ENCODE results near the gene SS18L1. TPM values are rescaled to one million over a fixed set of nuclear protein-coding genes. Genes with fewer than 3 reads are reported as not detected.
A peak's percentile ranks its signal among the peaks of the same experiment; 100 is the strongest.
"Not testable (repeated sequence)": the region's sequence is repeated elsewhere in the genome, so short reads cannot be mapped to it uniquely, and the experiment has no call there.

The SS18L1 gene
- total RNA-seq, 3 donors from 2014 or later (not counting 1 experiment from before 2014, with no cell fraction given), result 19.1 to 26.0 (median 23.7) TPM

GRCh38 chr20:62146019-62146755 is 2.6 kb downstream of the SS18L1 start:
- H3K27ac Mint-ChIP-seq, result no peak overlapping the region
- Histone ChIP-seq H3K36me3 (ENCODE audit: control insufficient read depth, insufficient read depth, low read length) (no peaks in the 10 kb centered on the region), H3K4me1 (ENCODE audit: control insufficient read depth, insufficient read depth, low read length) (peaks cover 23% of the 10 kb centered on the region), H3K27me3 (ENCODE audit: control insufficient read depth, insufficient read depth, low read length) (no peaks in the 10 kb centered on the region), H3K27ac (ENCODE audit: low read length) (no peak overlapping the region), H3K9me3 (ENCODE audit: control insufficient read depth, insufficient read depth, low read length) (no peaks in the 10 kb centered on the region), H3K4me3 (ENCODE audit: low read length) (no peak overlapping the region)
- TF ChIP-seq CTCF (IDR thresholded peaks at IDR 0.05), result no peak
- no peaks in the 10 kb centered on the region for H3K36me3 Mint-ChIP-seq
- WGBS (ENCODE audit: insufficient coverage), result 97% methylated on average over 22 of the region's 22 CpGs
- peaks cover 40 to 50% of the 10 kb centered on the region in 2 donors for H3K4me1 Mint-ChIP-seq
- H3K9me3 Mint-ChIP-seq, result no peaks in the 10 kb centered on the region
- ATAC-seq, result no peak
- DNase-seq, result no peak
- intact Hi-C loops (cut with micrococcal nuclease), result no loop called here
- no peaks in the 10 kb centered on the region for H3K27me3 Mint-ChIP-seq (ENCODE audit: low read depth in 2 of 2)
- peak overlapping the region; percentile 6 for H3K4me3 Mint-ChIP-seq

DNA sequence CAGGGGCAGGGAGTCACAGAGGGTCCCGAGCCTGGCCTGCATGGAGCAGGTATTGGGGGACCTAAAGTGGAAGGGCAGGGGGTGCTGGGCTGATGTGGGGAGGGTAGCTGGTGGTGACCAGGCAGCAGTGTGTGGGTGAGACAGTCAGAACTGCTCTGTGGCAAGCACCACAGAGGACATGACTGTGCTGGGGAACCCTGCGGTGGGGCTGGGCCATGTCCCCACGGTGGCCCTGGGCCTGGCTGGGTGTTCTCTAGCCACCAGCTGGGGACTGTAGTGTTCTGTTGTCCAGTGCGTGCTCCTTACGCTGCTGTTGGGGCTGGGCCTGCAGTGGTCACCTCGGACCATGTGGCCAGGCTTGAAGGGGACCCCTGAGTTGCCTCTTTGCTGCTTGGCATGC is 3.6 kb downstream of the SS18L1 start:
- H3K27me3 ChIP-seq (ENCODE audit: control insufficient read depth, insufficient read depth, low read length), result no peaks in the 10 kb centered on the region
- no peaks in the 10 kb centered on the region for H3K9me3 ChIP-seq (ENCODE audit: control insufficient read depth, insufficient read depth, low read length)
- intact Hi-C loops (cut with micrococcal nuclease), result no loop called here
- Mint-ChIP-seq H3K27me3 (ENCODE audit: low read depth in 2 of 2) (no peaks in the 10 kb centered on the region), H3K4me1 (peaks cover 30 to 43% of the 10 kb centered on the region in 2 donors), H3K27ac (no peak overlapping the region), H3K36me3 (no peaks in the 10 kb centered on the region), H3K4me3 (no peak overlapping the region), H3K9me3 (no peaks in the 10 kb centered on the region)
- no peaks in the 10 kb centered on the region for H3K36me3 ChIP-seq (ENCODE audit: control insufficient read depth, insufficient read depth, low read length)
- H3K4me1 ChIP-seq (ENCODE audit: control insufficient read depth, insufficient read depth, low read length), result peaks cover 14% of the 10 kb centered on the region
- no peak overlapping the region for H3K4me3 ChIP-seq (ENCODE audit: low read length)
- TF ChIP-seq CTCF (IDR thresholded peaks at IDR 0.05), result no peak
- ATAC-seq (no peak), DNase-seq (no peak)
- WGBS (ENCODE audit: insufficient coverage), result over 99% methylated on average over 6 of the region's 6 CpGs
- no peak overlapping the region for H3K27ac ChIP-seq (ENCODE audit: low read length)

DNA sequence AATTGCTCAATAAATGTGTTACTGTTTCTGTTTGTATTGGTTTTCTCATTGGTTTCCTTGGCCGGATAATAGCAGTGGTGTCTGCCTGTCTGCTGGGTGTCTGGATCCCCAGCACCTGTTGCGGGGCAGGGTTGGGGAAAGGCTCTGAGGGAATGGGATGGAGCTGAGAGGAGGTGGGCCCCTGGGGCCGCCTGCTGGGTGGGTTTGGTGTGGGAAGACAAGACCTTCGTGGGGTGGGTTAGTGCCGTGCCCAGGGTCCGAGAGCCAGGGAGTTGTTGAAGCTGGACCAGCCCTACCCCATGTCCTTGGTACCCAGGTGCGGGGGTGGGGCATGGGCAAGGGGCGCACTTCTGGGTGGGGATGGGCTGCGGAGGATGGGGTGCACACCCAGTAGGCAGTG is 4.0 kb downstream of the SS18L1 start:
- Histone ChIP-seq H3K27me3 (ENCODE audit: control insufficient read depth, insufficient read depth, low read length) (no peaks in the 10 kb centered on the region), H3K27ac (ENCODE audit: low read length) (no peak overlapping the region), H3K4me1 (ENCODE audit: control insufficient read depth, insufficient read depth, low read length) (peaks cover 11% of the 10 kb centered on the region), H3K36me3 (ENCODE audit: control insufficient read depth, insufficient read depth, low read length) (no peaks in the 10 kb centered on the region), H3K4me3 (ENCODE audit: low read length) (no peak overlapping the region), H3K9me3 (ENCODE audit: control insufficient read depth, insufficient read depth, low read length) (no peaks in the 10 kb centered on the region)
- peaks cover 28 to 44% of the 10 kb centered on the region in 2 donors for H3K4me1 Mint-ChIP-seq
- WGBS (ENCODE audit: insufficient coverage), result 98% methylated on average over 9 of the region's 9 CpGs
- H3K27me3 Mint-ChIP-seq (ENCODE audit: low read depth in 2 of 2), result no peaks in the 10 kb centered on the region
- no peak for ATAC-seq
- no peak for DNase-seq
- no peak overlapping the region for H3K4me3 Mint-ChIP-seq
- no peaks in the 10 kb centered on the region for H3K36me3 Mint-ChIP-seq
- no peaks in the 10 kb centered on the region for H3K9me3 Mint-ChIP-seq
- TF ChIP-seq CTCF (IDR thresholded peaks at IDR 0.05), result no peak
- H3K27ac Mint-ChIP-seq, result no peak overlapping the region
- intact Hi-C loops (cut with micrococcal nuclease), result no loop called here

- H3K4me3 Mint-ChIP-seq; H3K27me3 Mint-ChIP-seq (ENCODE audit: low read depth in 2 of 2); H3K36me3 Mint-ChIP-seq; H3K9me3 Mint-ChIP-seq; H3K9me3 ChIP-seq (ENCODE audit: control insufficient read depth, insufficient read depth, low read length); H3K4me3 ChIP-seq (ENCODE audit: low read length); H3K27ac ChIP-seq (ENCODE audit: low read length); ATAC-seq; H3K36me3 ChIP-seq (ENCODE audit: control insufficient read depth, insufficient read depth, low read length); H3K27ac Mint-ChIP-seq; DNase-seq; H3K27me3 ChIP-seq (ENCODE audit: control insufficient read depth, insufficient read depth, low read length); intact Hi-C loops (cut with micrococcal nuclease): not testable (repeated sequence)
- 95% methylated on average over 9 of the region's 10 CpGs for WGBS (ENCODE audit: insufficient coverage)
- peaks cover 11% of the 10 kb centered on the region for H3K4me1 ChIP-seq (ENCODE audit: control insufficient read depth, insufficient read depth, low read length)
- H3K4me1 Mint-ChIP-seq, result peaks cover 28 to 44% of the 10 kb centered on the region in 2 donors
Observed at GRCh38 chr20:62148383-62148782, 4.8 kb downstream of the SS18L1 start.

All from natural killer cell (primary cell).